ENCODE results near the gene ITPRIPL1. TPM values are rescaled to one million over a fixed set of nuclear protein-coding genes. Genes with fewer than 3 reads are reported as not detected.

Gene ITPRIPL1
- total and polyA plus RNA-seq, 2 donors: 1.9 to 7.7 TPM

DNA sequence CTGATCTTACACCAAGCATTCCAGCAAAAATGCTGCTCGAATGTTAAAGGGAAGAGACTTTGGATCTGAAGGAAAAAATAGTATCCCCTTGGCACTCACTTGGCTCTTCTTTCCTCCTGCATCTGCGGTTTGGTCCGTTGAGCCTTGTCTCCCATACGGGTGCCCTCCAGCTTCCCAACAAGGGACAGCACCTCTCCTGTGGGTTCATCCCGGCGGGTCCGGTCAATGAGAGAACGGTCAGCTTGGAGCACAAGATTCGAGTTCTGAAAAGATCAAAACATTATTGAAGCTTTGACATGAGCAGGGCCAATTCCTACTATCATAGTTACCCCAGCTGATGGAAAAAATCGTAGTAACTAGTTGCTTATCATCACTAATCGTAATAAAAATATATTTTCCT lies 20.5 kb upstream of the ITPRIPL1 start:
- no peak for DNase-seq (ENCODE audit: low read depth in 6 of 9, low spot score in 9 of 9)
- no peaks in the 10 kb centered on the region for H3K27me3 ChIP-seq (ENCODE audit: control insufficient read depth in 2 of 2, insufficient read depth in 1 of 2, low read length in 1 of 2)
- no peaks in the 10 kb centered on the region for H3K9me3 ChIP-seq (ENCODE audit: control insufficient read depth in 2 of 2, insufficient read depth in 1 of 2, low read length in 1 of 2)
- peak overlapping the region; percentile 78 to 91 for H3K4me3 ChIP-seq (ENCODE audit: low read length in 2 of 2)
- H3K27ac ChIP-seq (ENCODE audit: low read depth in 1 of 2, low read length in 1 of 2): peak overlapping the region; percentile 37 to 95
- H3K4me1 ChIP-seq (ENCODE audit: control insufficient read depth in 2 of 2, insufficient read depth in 2 of 2, low read length in 2 of 2): peaks cover 15 to 21% of the 10 kb centered on the region in 2 donors
- WGBS: 80% methylated on average over 11 of the region's 11 CpGs
- peaks cover 31 to 48% of the 10 kb centered on the region in 2 donors for H3K36me3 ChIP-seq (ENCODE audit: control insufficient read depth in 2 of 2, insufficient read depth in 2 of 2, low read length in 1 of 2)

DNA sequence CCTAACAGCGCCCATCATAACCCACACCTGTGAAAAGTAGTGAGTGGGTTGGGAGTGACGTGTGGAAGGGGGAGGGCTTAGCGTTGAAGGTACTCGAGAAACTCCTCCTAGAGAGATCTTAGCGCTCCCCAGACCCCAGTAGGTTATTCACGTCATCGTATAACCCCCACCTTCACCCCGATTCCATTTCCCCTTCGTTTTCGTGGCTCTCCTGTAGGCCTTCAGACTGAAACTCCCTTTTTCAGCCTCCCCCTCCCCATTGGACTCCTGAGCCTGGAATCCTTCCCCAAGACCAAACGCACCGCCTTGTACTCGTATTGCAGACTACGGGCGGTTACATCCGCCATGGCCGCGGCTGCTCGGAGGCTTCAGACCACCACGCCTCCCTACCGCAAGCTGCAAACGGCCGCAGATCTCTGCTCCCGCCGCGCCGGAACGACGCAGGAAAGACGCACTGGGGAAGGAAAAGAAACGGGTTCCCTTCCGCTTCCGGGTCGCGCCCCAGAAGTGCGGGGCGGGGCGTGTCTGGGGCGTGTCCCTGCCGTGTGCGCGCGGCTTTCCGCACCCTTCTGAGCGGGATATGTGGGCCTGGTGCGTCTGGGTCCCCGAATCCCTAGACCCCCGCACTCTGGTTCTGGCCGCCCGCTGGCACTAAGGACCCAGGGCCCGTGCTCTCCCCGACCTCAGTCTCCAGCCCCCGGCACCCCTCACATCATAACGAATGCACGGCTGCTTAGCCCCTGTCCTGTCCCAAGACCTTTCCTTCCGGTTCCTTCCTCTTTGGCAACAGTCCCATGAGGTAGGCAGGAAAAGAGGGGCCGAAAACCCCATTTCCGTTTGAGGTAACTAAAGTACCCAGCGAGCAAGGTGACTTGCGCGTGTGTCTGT lies 19.8 kb upstream of the ITPRIPL1 start, which contains the start of gene SNRNP200:
Gene SNRNP200, minus strand, starts transcription at position 456 of the 888 bp plus-strand sequence. Its CDS starts 109 bp downstream, at position 347.
- H3K27ac ChIP-seq (ENCODE audit: low read depth in 1 of 2, low read length in 1 of 2): peak within 1 kb of the TSS; percentile 90 to 95
- H3K4me1 ChIP-seq (ENCODE audit: control insufficient read depth in 2 of 2, insufficient read depth in 2 of 2, low read length in 2 of 2): peaks cover 15 to 21% of the 10 kb centered on the region in 2 donors
- no peaks in the 10 kb centered on the region for H3K27me3 ChIP-seq (ENCODE audit: control insufficient read depth in 2 of 2, insufficient read depth in 1 of 2, low read length in 1 of 2)
- peaks cover 26 to 41% of the 10 kb centered on the region in 2 donors for H3K36me3 ChIP-seq (ENCODE audit: control insufficient read depth in 2 of 2, insufficient read depth in 2 of 2, low read length in 1 of 2)
- peak in 8 of 9 donors; percentile 73 to 94 (median 86) for DNase-seq (ENCODE audit: low read depth in 6 of 9, low spot score in 9 of 9)
- peak within 1 kb of the TSS; percentile 78 to 91 for H3K4me3 ChIP-seq (ENCODE audit: low read length in 2 of 2)
- no peaks in the 10 kb centered on the region for H3K9me3 ChIP-seq (ENCODE audit: control insufficient read depth in 2 of 2, insufficient read depth in 1 of 2, low read length in 1 of 2)
- under 1% methylated on average over 61 of the region's 61 CpGs for WGBS

DNA sequence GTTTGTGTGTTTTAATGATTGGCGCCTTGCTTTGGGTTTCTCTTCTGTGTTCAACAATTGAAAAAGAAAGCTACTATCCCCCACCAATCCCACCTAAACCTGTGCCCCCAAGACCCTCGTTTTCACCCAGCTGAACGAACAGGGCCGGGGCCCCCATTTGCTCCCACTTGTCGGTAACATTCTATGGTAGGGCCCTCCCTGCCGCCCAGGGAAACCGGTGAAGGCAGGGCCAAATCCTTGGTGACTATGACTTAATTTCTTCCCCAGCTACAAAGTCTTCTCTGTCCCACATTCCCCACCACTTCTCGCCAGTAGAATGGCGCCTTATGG lies 19.2 kb upstream of the ITPRIPL1 start:
- peak overlapping the region; percentile 90 to 95 for H3K27ac ChIP-seq (ENCODE audit: low read depth in 1 of 2, low read length in 1 of 2)
- peaks cover 24 to 35% of the 10 kb centered on the region in 2 donors for H3K36me3 ChIP-seq (ENCODE audit: control insufficient read depth in 2 of 2, insufficient read depth in 2 of 2, low read length in 1 of 2)
- DNase-seq (ENCODE audit: low read depth in 6 of 9, low spot score in 9 of 9): no peak
- 39% methylated on average over 9 of the region's 9 CpGs for WGBS
- H3K4me3 ChIP-seq (ENCODE audit: low read length in 2 of 2): peak overlapping the region; percentile 78 to 91
- H3K4me1 ChIP-seq (ENCODE audit: control insufficient read depth in 2 of 2, insufficient read depth in 2 of 2, low read length in 2 of 2): peaks cover 15 to 21% of the 10 kb centered on the region in 2 donors
- H3K9me3 ChIP-seq (ENCODE audit: control insufficient read depth in 2 of 2, insufficient read depth in 1 of 2, low read length in 1 of 2): no peaks in the 10 kb centered on the region
- H3K27me3 ChIP-seq (ENCODE audit: control insufficient read depth in 2 of 2, insufficient read depth in 1 of 2, low read length in 1 of 2): no peaks in the 10 kb centered on the region

DNA sequence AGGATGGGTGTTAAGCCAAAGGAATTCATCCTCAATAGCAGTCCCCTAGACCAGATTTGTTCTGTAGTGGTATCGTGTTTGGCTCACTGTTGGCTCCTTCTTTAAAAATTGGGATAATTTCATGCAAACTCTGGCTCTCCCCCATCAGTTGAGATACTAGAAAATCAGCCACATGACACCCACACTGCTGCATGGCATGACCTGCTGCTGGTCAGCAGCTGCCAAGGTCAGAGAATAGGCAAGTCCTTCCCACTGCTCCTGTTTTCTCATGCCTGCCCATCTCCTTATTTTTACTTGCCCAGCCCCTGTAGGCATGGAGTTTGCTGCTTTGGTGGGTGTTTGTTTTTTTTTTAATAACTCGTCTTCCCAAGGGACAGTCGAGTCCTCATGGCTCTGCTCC lies 18.7 kb upstream of the ITPRIPL1 start:
- Histone ChIP-seq H3K27me3 (ENCODE audit: control insufficient read depth in 2 of 2, insufficient read depth in 1 of 2, low read length in 1 of 2) (no peaks in the 10 kb centered on the region), H3K4me3 (ENCODE audit: low read length in 2 of 2) (peak overlapping the region in 1 of 2 donors; percentile 91), H3K4me1 (ENCODE audit: control insufficient read depth in 2 of 2, insufficient read depth in 2 of 2, low read length in 2 of 2) (peaks cover 15 to 21% of the 10 kb centered on the region in 2 donors), H3K9me3 (ENCODE audit: control insufficient read depth in 2 of 2, insufficient read depth in 1 of 2, low read length in 1 of 2) (no peaks in the 10 kb centered on the region), H3K36me3 (ENCODE audit: control insufficient read depth in 2 of 2, insufficient read depth in 2 of 2, low read length in 1 of 2) (peaks cover 20 to 31% of the 10 kb centered on the region in 2 donors), H3K27ac (ENCODE audit: low read depth in 1 of 2, low read length in 1 of 2) (peak overlapping the region in 1 of 2 donors; percentile 95)
- WGBS: 95% methylated on average over 3 of the region's 3 CpGs
- no peak for DNase-seq (ENCODE audit: low read depth in 6 of 9, low spot score in 9 of 9)

DNA sequence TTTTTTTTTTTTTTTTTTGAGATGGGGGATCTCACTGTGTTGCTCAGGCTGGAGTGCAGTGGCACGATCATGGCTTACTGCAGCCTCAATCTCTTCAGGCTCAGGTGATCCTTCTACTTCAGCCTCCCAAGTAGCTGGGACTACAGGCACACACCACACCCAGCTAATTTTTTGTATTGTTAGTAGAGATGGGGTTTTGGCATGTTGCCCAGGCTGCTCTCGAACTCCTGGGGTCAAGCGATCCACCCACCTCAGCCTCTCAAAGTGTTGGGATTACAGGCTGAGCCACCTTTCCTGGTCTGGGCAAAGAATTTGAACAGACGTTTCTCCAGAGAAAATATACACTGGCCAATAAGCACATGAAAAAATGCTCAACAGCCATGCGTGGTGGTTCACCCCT lies 16.9 kb upstream of the ITPRIPL1 start:
- peaks cover 1 to 12% of the 10 kb centered on the region in 2 donors for H3K36me3 ChIP-seq (ENCODE audit: control insufficient read depth in 2 of 2, insufficient read depth in 2 of 2, low read length in 1 of 2)
- 96% methylated on average over 5 of the region's 5 CpGs for WGBS

DNA sequence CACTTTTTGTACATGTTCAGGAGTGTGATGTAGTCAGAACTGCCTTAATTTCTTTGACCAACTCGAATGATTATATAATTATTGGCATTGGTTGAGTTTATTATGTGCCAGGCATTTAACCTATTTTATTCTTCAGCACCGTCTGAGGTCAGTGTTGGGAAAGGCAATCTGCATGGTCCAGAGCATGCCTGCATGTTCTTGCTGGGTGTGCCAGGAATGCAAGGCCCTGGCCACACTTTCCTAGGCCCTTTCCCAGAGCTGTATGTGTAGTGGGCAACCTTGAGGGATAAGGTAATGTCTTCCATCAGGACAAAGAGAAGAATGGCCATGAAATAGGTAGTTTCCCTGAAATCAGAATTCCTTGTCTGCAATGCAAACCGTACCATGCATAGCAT lies 10.1 kb upstream of the ITPRIPL1 start:
- Histone ChIP-seq H3K27me3 (ENCODE audit: control insufficient read depth in 2 of 2, insufficient read depth in 1 of 2, low read length in 1 of 2) (no peaks in the 10 kb centered on the region), H3K36me3 (ENCODE audit: control insufficient read depth in 2 of 2, insufficient read depth in 2 of 2, low read length in 1 of 2) (no peaks in the 10 kb centered on the region), H3K27ac (ENCODE audit: low read depth in 1 of 2, low read length in 1 of 2) (no peak overlapping the region), H3K9me3 (ENCODE audit: control insufficient read depth in 2 of 2, insufficient read depth in 1 of 2, low read length in 1 of 2) (no peaks in the 10 kb centered on the region), H3K4me1 (ENCODE audit: control insufficient read depth in 2 of 2, insufficient read depth in 2 of 2, low read length in 2 of 2) (peaks cover 11 to 17% of the 10 kb centered on the region in 2 donors), H3K4me3 (ENCODE audit: low read length in 2 of 2) (no peak overlapping the region)
- 93% methylated on average over 3 of the region's 3 CpGs for WGBS
- no peak for DNase-seq (ENCODE audit: low read depth in 6 of 9, low spot score in 9 of 9)

More for the DNA sequence above, 16.9 kb upstream of the ITPRIPL1 start:
- H3K27ac ChIP-seq (ENCODE audit: low read depth in 1 of 2, low read length in 1 of 2): no peak overlapping the region
- no peaks in the 10 kb centered on the region for H3K9me3 ChIP-seq (ENCODE audit: control insufficient read depth in 2 of 2, insufficient read depth in 1 of 2, low read length in 1 of 2)
- DNase-seq (ENCODE audit: low read depth in 6 of 9, low spot score in 9 of 9): no peak
- no peak overlapping the region for H3K4me3 ChIP-seq (ENCODE audit: low read length in 2 of 2)
- peaks cover 13 to 17% of the 10 kb centered on the region in 2 donors for H3K4me1 ChIP-seq (ENCODE audit: control insufficient read depth in 2 of 2, insufficient read depth in 2 of 2, low read length in 2 of 2)
- H3K27me3 ChIP-seq (ENCODE audit: control insufficient read depth in 2 of 2, insufficient read depth in 1 of 2, low read length in 1 of 2): no peaks in the 10 kb centered on the region

DNA sequence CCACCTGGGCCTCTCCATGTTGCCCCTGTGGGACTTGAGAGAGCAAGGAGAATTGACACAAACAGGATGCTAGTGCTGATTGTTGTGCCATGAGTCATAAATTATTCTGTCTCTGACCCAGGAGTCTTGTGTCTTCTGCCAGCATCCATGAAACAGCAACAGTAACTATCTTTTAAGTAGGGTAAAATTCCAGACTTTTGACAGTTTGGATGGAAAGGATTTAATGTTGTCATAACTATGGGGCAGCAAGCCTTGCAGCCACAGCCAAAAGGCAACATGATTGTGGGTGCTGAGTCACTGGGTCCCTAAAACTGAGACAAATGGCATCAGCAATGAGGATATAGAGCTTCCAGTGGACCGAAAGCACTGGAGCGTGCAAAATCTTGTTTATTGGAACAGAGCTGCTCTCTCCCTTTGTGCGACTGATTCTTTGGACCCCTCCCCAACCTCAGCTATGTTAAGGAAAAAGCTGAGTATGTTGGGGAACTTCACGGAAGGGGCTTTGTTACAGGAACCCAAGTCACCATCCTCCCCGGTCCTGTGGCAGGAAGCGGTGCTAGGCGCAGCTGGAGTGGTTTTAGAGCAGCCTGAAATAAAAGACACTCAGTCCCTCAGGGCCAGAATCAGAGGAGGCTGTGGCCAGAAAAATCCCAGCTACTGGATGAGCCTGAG lies 9.6 kb upstream of the ITPRIPL1 start:
- Histone ChIP-seq H3K9me3 (ENCODE audit: control insufficient read depth in 2 of 2, insufficient read depth in 1 of 2, low read length in 1 of 2) (no peaks in the 10 kb centered on the region), H3K27ac (ENCODE audit: low read depth in 1 of 2, low read length in 1 of 2) (peak overlapping the region in 1 of 2 donors; percentile 44), H3K4me3 (ENCODE audit: low read length in 2 of 2) (no peak overlapping the region), H3K4me1 (ENCODE audit: control insufficient read depth in 2 of 2, insufficient read depth in 2 of 2, low read length in 2 of 2) (peaks cover 11 to 17% of the 10 kb centered on the region in 2 donors), H3K27me3 (ENCODE audit: control insufficient read depth in 2 of 2, insufficient read depth in 1 of 2, low read length in 1 of 2) (no peaks in the 10 kb centered on the region), H3K36me3 (ENCODE audit: control insufficient read depth in 2 of 2, insufficient read depth in 2 of 2, low read length in 1 of 2) (no peaks in the 10 kb centered on the region)
- peak in 2 of 9 donors; percentile 21 to 59 for DNase-seq (ENCODE audit: low read depth in 6 of 9, low spot score in 9 of 9)
- 9% methylated on average over 7 of the region's 7 CpGs for WGBS

DNA sequence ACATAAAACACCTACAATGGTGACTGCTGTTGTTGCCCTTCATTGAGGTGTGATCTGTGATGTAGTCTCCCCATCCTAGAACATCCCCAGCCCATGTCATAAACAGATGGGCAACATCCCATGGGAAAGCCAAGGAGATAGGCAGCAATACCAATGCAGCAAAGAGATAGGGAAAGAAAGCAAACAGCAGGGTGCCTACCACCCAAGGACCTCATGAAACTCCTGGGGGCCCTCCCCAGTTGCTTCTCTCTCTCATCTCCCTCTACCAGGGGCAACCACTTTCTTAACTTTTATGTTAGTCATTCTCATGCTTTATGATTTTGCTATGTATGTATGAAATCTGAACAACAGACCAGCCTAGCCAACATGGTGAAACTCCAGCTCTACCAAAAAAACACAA lies 8.1 kb upstream of the ITPRIPL1 start:
- Histone ChIP-seq H3K9me3 (ENCODE audit: control insufficient read depth in 2 of 2, insufficient read depth in 1 of 2, low read length in 1 of 2) (peaks cover 0 to 4% of the 10 kb centered on the region in 2 donors), H3K4me3 (ENCODE audit: low read length in 2 of 2) (no peak overlapping the region), H3K36me3 (ENCODE audit: control insufficient read depth in 2 of 2, insufficient read depth in 2 of 2, low read length in 1 of 2) (no peaks in the 10 kb centered on the region), H3K27me3 (ENCODE audit: control insufficient read depth in 2 of 2, insufficient read depth in 1 of 2, low read length in 1 of 2) (peaks cover 0 to 13% of the 10 kb centered on the region in 2 donors), H3K27ac (ENCODE audit: low read depth in 1 of 2, low read length in 1 of 2) (no peak overlapping the region), H3K4me1 (ENCODE audit: control insufficient read depth in 2 of 2, insufficient read depth in 2 of 2, low read length in 2 of 2) (peaks cover 11 to 31% of the 10 kb centered on the region in 2 donors)
- no peak for DNase-seq (ENCODE audit: low read depth in 6 of 9, low spot score in 9 of 9)

DNA sequence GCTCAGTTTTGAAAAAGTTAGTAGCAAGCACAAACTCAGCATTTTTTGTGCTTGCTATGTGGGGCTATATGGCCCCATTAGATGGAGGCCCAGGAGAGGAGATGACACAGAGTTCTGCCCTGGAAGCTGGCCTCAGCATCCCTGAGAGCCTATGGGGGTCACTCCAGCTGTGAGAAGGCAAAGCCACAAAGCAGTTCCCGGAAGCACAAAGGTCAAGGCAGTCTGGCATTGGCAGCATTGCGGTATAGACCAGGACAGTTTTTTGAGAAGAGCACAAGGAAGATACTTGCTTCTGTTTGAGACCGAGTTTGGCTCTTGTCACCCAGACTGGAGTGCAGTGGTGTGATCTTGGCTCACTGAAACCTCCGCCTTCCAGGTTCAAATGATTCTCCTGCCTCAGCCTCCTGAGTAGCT lies 7.5 kb upstream of the ITPRIPL1 start:
- peaks cover 11 to 34% of the 10 kb centered on the region in 2 donors for H3K4me1 ChIP-seq (ENCODE audit: control insufficient read depth in 2 of 2, insufficient read depth in 2 of 2, low read length in 2 of 2)
- DNase-seq (ENCODE audit: low read depth in 6 of 9, low spot score in 9 of 9): no peak
- H3K27ac ChIP-seq (ENCODE audit: low read depth in 1 of 2, low read length in 1 of 2): no peak overlapping the region
- H3K4me3 ChIP-seq (ENCODE audit: low read length in 2 of 2): no peak overlapping the region
- H3K36me3 ChIP-seq (ENCODE audit: control insufficient read depth in 2 of 2, insufficient read depth in 2 of 2, low read length in 1 of 2): no peaks in the 10 kb centered on the region
- H3K9me3 ChIP-seq (ENCODE audit: control insufficient read depth in 2 of 2, insufficient read depth in 1 of 2, low read length in 1 of 2): peaks cover 0 to 4% of the 10 kb centered on the region in 2 donors
- peaks cover 0 to 14% of the 10 kb centered on the region in 2 donors for H3K27me3 ChIP-seq (ENCODE audit: control insufficient read depth in 2 of 2, insufficient read depth in 1 of 2, low read length in 1 of 2)
- WGBS: 100% methylated on average over 4 of the region's 4 CpGs

Measured in thymus (tissue), 11 donors.